ENCODE measurements around the gene KIAA0825.

KIAA0825 gene

GRCh38 chr5:94618493-94619328, at the start of gene KIAA0825, which contains the start of gene SLF1:
KIAA0825 (minus strand) TSS chr5:94618604; CDS start chr5:94537126, 81,478 bp downstream.
SLF1 (plus strand) TSS chr5:94618669; CDS start chr5:94628811, 10,142 bp downstream.
- peak; percentile 50 for DNase-seq (ENCODE audit: low spot score)

- no peak for DNase-seq (ENCODE audit: low spot score)
These were observed 49.5 kb upstream of the KIAA0825 start for GRCh38 chr5:94667937-94668336.

- DNase-seq (ENCODE audit: low spot score) = no peak
These were observed 42.7 kb upstream of the KIAA0825 start for GRCh38 chr5:94661086-94661485.

- no peak for DNase-seq (ENCODE audit: low spot score)
These were observed 42.1 kb upstream of the KIAA0825 start for GRCh38 chr5:94660506-94660905.

GRCh38 chr5:94658272-94658671, 39.9 kb upstream of the KIAA0825 start:
- DNase-seq (ENCODE audit: low spot score) = no peak

- DNase-seq (ENCODE audit: low spot score) = no peak
These were observed 31.5 kb upstream of the KIAA0825 start for GRCh38 chr5:94649874-94650273.

- DNase-seq (ENCODE audit: low spot score) = no peak
These were observed 28.4 kb upstream of the KIAA0825 start for GRCh38 chr5:94646758-94647157.

- no peak for DNase-seq (ENCODE audit: low spot score)
These were observed 26.6 kb upstream of the KIAA0825 start for GRCh38 chr5:94645053-94645452.

GRCh38 chr5:94640176-94640575, 21.8 kb upstream of the KIAA0825 start:
- no peak for DNase-seq (ENCODE audit: low spot score)

GRCh38 chr5:94632024-94632423, 13.6 kb upstream of the KIAA0825 start:
- DNase-seq (ENCODE audit: low spot score) = no peak

GRCh38 chr5:94627191-94627590, 8.8 kb upstream of the KIAA0825 start:
- DNase-seq (ENCODE audit: low spot score) = no peak

GRCh38 chr5:94623877-94624276, 5.5 kb upstream of the KIAA0825 start:
- no peak for DNase-seq (ENCODE audit: low spot score)

GRCh38 chr5:94623011-94623410, 4.6 kb upstream of the KIAA0825 start:
- no peak for DNase-seq (ENCODE audit: low spot score)

GRCh38 chr5:94621763-94622162, 3.4 kb upstream of the KIAA0825 start:
- no peak for DNase-seq (ENCODE audit: low spot score)

GRCh38 chr5:94620256-94620655, 1.9 kb upstream of the KIAA0825 start:
- no peak for DNase-seq (ENCODE audit: low spot score)

GRCh38 chr5:94618029-94618492, 343 bp downstream of the KIAA0825 start:
- peak; percentile 7 for DNase-seq (ENCODE audit: low spot score)

- DNase-seq (ENCODE audit: low spot score) = no peak
These were observed 2.5 kb downstream of the KIAA0825 start for GRCh38 chr5:94615862-94616261.

GRCh38 chr5:94614156-94614805, 4.1 kb downstream of the KIAA0825 start:
- DNase-seq (ENCODE audit: low spot score) = no peak

GRCh38 chr5:94613583-94613982, 4.8 kb downstream of the KIAA0825 start:
- DNase-seq (ENCODE audit: low spot score) = no peak

- DNase-seq (ENCODE audit: low spot score) = no peak
These were observed 23.0 kb downstream of the KIAA0825 start for GRCh38 chr5:94595281-94595840.

GRCh38 chr5:94577466-94578245, 40.7 kb downstream of the KIAA0825 start:
- DNase-seq (ENCODE audit: low spot score) = no peak

- DNase-seq (ENCODE audit: low spot score) = no peak
These were observed 43.2 kb downstream of the KIAA0825 start for GRCh38 chr5:94575196-94575595.
